Adrenal gland (tissue), 5 donors: ENCODE measurements around the gene CAMTA1.

Experiments
- CTCF ChIP-seq, 6 experiments: fragments of 450-650 bp in 4 of 6; fragments of 200-600 bp in 2 of 6; sonication (generic) in 1 of 6; IDR thresholded peaks; 1 replicate in 5 of 6; 2 replicates in 1 of 6; pipeline versions ENCODE4 v1.5.1 to v1.8.0; 2016 to 2021; ENCODE audit warnings: antibody characterized with exemption in 6 of 6, mild to moderate bottlenecking in 2 of 6, moderate library complexity in 1 of 6
- POLR2A ChIP-seq, 2 donors: fragments of 450-650 bp; IDR thresholded peaks; one replicate each; pipeline ENCODE4 v1.6.1; 2017; ENCODE audit warnings: antibody characterized with exemption in 2 of 2, mild to moderate bottlenecking in 2 of 2, moderate library complexity in 1 of 2
- donor health status: DM: no; HTN: no; CAD: no.

GRCh38 chr1:7253118-7253480, 467.8 kb downstream of the CAMTA1 start:
- no peak for TF ChIP-seq CTCF (IDR thresholded peaks at IDR 0.05)
- no peak for TF ChIP-seq POLR2A (IDR thresholded peaks at IDR 0.05)
